ENCODE measurements around the gene AGAP4.
"Not testable (repeated sequence)": the region's sequence is repeated elsewhere in the genome, so short reads cannot be mapped to it uniquely, and the experiment has no call there.

DNA sequence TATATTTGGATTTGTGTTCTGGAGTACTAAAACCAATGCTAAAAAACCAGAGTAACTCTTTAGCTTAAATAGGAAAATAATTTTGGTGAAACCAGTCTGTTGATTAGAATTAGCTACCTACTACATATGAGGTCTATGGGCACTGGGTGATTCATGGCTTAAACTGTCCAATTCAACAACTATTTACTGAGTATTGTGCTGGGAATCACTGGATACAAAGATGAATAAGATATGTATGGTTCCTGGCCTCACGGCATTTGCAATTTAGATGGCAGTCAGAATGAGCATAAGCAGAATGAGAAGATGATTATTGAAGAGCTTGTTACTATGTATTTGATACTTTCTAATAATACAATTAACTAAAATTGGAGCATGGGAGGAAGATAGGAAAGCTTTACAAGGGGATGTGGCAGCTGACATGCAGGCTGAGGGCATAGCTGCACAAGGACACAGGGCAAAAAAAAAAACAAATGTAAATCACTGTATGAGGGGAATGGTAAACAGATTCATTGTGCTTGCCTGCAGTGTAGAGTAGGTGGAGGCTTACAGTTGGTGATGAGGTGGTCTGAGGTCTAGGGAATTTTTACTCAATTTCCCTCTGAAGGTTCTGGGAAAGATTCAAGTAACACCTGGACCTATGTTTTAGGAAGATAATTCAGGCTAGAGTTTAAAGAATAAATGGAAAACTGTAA lies 42.4 kb upstream of the AGAP4 start:
- not testable (repeated sequence) for TF ChIP-seq CTCF (conservative IDR thresholded peaks at IDR 0.05); ZFX (IDR thresholded peaks at IDR 0.05)
